Body of pancreas (tissue), 4 donors: ENCODE measurements around the gene ZNF202.

ENCODE experiments used
- POLR2A ChIP-seq, 3 donors: fragments of 450-650 bp; IDR thresholded peaks; one replicate each; pipeline ENCODE4 v1.6.1; 2016; ENCODE audit warnings: antibody characterized with exemption in 3 of 3, mild to moderate bottlenecking in 2 of 3
- TF ChIP-seq, protein P1 (sequence below), 7 experiments: fragments of 450-650 bp in 4 of 7; fragments of 200-600 bp in 3 of 7; sonication (generic) in 3 of 7; IDR thresholded peaks; one replicate each; pipeline ENCODE4 v1.5.1; 2016 to 2019; ENCODE audit warnings: antibody characterized with exemption in 7 of 7

DNA sequence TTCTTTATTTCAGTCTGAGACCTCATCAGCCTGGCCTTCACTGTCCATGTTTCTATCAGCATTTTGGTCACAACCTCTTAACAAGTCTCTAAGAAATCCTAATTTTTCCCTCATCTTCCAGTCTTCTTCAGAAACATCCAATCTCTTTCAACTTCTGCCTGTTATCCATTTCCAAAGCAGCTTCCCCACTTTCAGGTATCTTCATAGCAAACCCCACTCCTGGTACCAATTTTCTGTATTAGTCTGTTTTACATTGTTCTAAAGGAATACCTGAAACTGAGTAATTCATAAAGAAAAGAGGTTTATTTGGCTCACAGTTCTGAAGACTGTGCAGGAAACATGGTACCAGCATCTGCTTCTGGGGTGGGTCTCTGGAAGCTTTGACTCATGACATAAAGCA, 21.0 kb upstream of the ZNF202 start:
- TF ChIP-seq, protein P1, sequence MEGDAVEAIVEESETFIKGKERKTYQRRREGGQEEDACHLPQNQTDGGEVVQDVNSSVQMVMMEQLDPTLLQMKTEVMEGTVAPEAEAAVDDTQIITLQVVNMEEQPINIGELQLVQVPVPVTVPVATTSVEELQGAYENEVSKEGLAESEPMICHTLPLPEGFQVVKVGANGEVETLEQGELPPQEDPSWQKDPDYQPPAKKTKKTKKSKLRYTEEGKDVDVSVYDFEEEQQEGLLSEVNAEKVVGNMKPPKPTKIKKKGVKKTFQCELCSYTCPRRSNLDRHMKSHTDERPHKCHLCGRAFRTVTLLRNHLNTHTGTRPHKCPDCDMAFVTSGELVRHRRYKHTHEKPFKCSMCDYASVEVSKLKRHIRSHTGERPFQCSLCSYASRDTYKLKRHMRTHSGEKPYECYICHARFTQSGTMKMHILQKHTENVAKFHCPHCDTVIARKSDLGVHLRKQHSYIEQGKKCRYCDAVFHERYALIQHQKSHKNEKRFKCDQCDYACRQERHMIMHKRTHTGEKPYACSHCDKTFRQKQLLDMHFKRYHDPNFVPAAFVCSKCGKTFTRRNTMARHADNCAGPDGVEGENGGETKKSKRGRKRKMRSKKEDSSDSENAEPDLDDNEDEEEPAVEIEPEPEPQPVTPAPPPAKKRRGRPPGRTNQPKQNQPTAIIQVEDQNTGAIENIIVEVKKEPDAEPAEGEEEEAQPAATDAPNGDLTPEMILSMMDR (IDR thresholded peaks at IDR 0.05) = no peak
- no peak for TF ChIP-seq POLR2A (IDR thresholded peaks at IDR 0.05)
